PC-3 (cell line): ENCODE results near the gene NACAD.

Experiments used
- EZH2 ChIP-seq: fragments of 300-600 bp; sonication (generic); IDR thresholded peaks from one replicate; pipeline ENCODE4 v1.6.1; 2017; ENCODE audit warnings: antibody characterized with exemption, mild to moderate bottlenecking, low read length; ENCODE audit not compliant: unreplicated experiment
- EZH2phosphoT487 ChIP-seq: fragments of 300-600 bp; sonication (generic); IDR thresholded peaks from 2 replicates; pipeline ENCODE4 v1.6.1; 2018; ENCODE audit warnings: mild to moderate bottlenecking, antibody characterized with exemption, low read length, borderline replicate concordance
- TF ChIP-seq, protein P1 (sequence below): fragments of 300-600 bp; sonication (generic); conservative IDR thresholded peaks from 2 replicates; pipeline ENCODE4 v1.5.1; 2017; ENCODE audit warnings: antibody characterized with exemption, low read depth, mild to moderate bottlenecking, low read length

DNA sequence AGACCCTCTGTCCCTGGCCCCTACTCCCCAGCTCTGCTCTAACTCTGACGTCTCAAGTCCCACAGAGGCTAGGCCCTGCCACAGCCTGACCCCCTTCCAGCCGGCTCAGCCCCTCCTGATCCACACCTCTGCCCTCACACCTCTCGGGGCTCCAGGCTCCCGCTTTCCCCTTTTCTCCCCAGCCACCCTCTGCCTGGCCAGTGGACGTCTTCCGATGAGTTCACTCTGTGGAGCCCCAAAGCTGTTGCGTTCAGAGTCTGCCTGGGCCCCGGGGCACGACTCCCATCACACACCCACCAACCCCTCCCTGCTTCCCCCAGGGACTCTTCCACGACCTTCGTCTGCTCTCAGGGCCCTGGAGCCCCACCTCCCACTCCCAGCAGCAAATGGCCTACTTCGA, 41.1 kb upstream of the NACAD start:
- TF ChIP-seq, protein P1, sequence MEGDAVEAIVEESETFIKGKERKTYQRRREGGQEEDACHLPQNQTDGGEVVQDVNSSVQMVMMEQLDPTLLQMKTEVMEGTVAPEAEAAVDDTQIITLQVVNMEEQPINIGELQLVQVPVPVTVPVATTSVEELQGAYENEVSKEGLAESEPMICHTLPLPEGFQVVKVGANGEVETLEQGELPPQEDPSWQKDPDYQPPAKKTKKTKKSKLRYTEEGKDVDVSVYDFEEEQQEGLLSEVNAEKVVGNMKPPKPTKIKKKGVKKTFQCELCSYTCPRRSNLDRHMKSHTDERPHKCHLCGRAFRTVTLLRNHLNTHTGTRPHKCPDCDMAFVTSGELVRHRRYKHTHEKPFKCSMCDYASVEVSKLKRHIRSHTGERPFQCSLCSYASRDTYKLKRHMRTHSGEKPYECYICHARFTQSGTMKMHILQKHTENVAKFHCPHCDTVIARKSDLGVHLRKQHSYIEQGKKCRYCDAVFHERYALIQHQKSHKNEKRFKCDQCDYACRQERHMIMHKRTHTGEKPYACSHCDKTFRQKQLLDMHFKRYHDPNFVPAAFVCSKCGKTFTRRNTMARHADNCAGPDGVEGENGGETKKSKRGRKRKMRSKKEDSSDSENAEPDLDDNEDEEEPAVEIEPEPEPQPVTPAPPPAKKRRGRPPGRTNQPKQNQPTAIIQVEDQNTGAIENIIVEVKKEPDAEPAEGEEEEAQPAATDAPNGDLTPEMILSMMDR = no peak
- no peak for TF ChIP-seq EZH2
- TF ChIP-seq EZH2phosphoT487 = no peak
